ENCODE data around the gene FFAR1.

FFAR1 gene

DNA sequence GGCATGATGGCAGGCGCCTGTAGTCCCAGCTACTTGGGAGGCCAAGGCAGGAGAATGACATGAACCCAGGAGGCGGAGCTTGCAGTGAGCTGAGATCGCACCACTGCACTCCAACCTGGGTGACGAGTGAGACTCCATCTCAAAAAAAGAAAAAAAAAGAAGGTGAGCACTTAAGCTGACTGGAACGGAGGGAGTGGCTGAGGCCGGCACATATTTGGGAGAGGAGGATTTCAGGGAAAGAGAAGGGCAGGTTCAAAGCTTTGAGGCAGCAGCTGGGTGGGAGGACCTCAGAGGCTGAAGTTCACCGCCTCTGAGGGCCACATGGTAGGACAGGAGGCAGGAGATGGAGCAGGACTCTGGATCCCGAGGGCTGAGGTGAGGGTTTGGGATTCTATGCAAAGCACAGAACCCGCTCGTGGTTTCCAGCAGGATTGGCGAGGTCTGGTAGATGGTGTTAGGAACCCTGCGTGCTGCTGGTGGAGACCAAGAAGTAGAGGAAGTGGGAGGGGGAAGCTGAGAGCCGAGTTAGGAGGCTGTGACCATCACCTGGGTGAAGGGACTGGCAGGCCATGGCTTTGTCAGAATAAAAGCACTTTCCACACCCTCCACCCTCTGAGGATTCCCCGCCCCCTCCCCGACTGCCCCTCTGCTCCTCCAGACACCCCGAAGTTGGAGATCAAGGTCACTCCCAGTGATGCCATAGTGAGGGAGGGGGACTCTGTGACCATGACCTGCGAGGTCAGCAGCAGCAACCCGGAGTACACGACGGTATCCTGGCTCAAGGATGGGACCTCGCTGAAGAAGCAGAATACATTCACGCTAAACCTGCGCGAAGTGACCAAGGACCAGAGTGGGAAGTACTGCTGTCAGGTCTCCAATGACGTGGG lies 10.4 kb upstream of the FFAR1 start:
- TF ChIP-seq ZNF565 (CRISPR knock-in tag; conservative IDR thresholded peaks at IDR 0.05; ENCODE audit: low read depth), result no peak
- no peak for TF ChIP-seq ESRRG (CRISPR knock-in tag; IDR thresholded peaks at IDR 0.05)
- TF ChIP-seq GLIS3 (CRISPR knock-in tag; IDR thresholded peaks at IDR 0.05), result no peak
- TF ChIP-seq POU6F1 (CRISPR knock-in tag; IDR thresholded peaks at IDR 0.05; ENCODE audit: borderline replicate concordance, low read depth), result no peak
- no peak for TF ChIP-seq ZNF8 (CRISPR knock-in tag; IDR thresholded peaks at IDR 0.05)
- TF ChIP-seq ZFP30 (CRISPR knock-in tag; IDR thresholded peaks at IDR 0.05), result no peak
- no peak for TF ChIP-seq ZC3H10 (CRISPR knock-in tag; IDR thresholded peaks at IDR 0.05)
- TF ChIP-seq ISL1 (CRISPR knock-in tag; IDR thresholded peaks at IDR 0.05), result no peak
- ATAC-seq, result no peak

DNA sequence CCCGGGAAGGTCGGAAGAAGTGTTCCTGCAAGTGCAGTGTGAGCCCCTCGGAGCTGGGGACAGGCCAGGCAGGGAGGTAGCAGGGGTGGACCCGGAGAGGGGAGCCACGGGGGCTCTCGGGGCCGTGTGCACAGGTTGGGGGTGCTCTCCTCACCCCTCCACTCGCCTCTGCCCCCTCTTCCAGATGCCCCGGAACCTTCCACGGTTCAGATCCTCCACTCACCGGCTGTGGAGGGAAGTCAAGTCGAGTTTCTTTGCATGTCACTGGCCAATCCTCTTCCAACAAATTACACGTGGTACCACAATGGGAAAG lies 9.8 kb upstream of the FFAR1 start:
- no peak for TF ChIP-seq ZNF8 (CRISPR knock-in tag; IDR thresholded peaks at IDR 0.05)
- TF ChIP-seq POU6F1 (CRISPR knock-in tag; IDR thresholded peaks at IDR 0.05; ENCODE audit: borderline replicate concordance, low read depth), result no peak
- TF ChIP-seq TOX (CRISPR knock-in tag; IDR thresholded peaks at IDR 0.05; ENCODE audit: borderline replicate concordance), result no peak
- no peak for TF ChIP-seq CSRNP3 (CRISPR knock-in tag; IDR thresholded peaks at IDR 0.05)
- TF ChIP-seq BACH2 (CRISPR knock-in tag; IDR thresholded peaks at IDR 0.05; ENCODE audit: borderline replicate concordance), result no peak
- no peak for TF ChIP-seq ZNF70 (CRISPR knock-in tag; IDR thresholded peaks at IDR 0.05)
- TF ChIP-seq, protein P1, sequence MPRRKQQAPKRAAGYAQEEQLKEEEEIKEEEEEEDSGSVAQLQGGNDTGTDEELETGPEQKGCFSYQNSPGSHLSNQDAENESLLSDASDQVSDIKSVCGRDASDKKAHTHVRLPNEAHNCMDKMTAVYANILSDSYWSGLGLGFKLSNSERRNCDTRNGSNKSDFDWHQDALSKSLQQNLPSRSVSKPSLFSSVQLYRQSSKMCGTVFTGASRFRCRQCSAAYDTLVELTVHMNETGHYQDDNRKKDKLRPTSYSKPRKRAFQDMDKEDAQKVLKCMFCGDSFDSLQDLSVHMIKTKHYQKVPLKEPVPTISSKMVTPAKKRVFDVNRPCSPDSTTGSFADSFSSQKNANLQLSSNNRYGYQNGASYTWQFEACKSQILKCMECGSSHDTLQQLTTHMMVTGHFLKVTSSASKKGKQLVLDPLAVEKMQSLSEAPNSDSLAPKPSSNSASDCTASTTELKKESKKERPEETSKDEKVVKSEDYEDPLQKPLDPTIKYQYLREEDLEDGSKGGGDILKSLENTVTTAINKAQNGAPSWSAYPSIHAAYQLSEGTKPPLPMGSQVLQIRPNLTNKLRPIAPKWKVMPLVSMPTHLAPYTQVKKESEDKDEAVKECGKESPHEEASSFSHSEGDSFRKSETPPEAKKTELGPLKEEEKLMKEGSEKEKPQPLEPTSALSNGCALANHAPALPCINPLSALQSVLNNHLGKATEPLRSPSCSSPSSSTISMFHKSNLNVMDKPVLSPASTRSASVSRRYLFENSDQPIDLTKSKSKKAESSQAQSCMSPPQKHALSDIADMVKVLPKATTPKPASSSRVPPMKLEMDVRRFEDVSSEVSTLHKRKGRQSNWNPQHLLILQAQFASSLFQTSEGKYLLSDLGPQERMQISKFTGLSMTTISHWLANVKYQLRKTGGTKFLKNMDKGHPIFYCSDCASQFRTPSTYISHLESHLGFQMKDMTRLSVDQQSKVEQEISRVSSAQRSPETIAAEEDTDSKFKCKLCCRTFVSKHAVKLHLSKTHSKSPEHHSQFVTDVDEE (CRISPR knock-in tag; IDR thresholded peaks at IDR 0.05), result no peak
- TF ChIP-seq ISL1 (CRISPR knock-in tag; IDR thresholded peaks at IDR 0.05), result no peak
- TF ChIP-seq PPARA (CRISPR knock-in tag; IDR thresholded peaks at IDR 0.05; ENCODE audit: borderline replicate concordance), result no peak
- no peak for TF ChIP-seq CREB5 (CRISPR knock-in tag; IDR thresholded peaks at IDR 0.05; ENCODE audit: low read depth)
- no peak for TF ChIP-seq ARNTL (CRISPR knock-in tag; IDR thresholded peaks at IDR 0.05; ENCODE audit: borderline replicate concordance, low read depth)
- no peak for TF ChIP-seq ZFP3 (CRISPR knock-in tag; IDR thresholded peaks at IDR 0.05)
- no peak for TF ChIP-seq OSR1 (CRISPR knock-in tag; IDR thresholded peaks at IDR 0.05)
- TF ChIP-seq ZC3H10 (CRISPR knock-in tag; IDR thresholded peaks at IDR 0.05), result no peak
- no peak for TF ChIP-seq ZFP30 (CRISPR knock-in tag; IDR thresholded peaks at IDR 0.05)
- no peak for TF ChIP-seq SNAI2 (CRISPR knock-in tag; IDR thresholded peaks at IDR 0.05)
- no peak for TF ChIP-seq TCF4 (CRISPR knock-in tag; IDR thresholded peaks at IDR 0.05; ENCODE audit: borderline replicate concordance)
- TF ChIP-seq ESRRG (CRISPR knock-in tag; IDR thresholded peaks at IDR 0.05), result no peak
- no peak for TF ChIP-seq GLIS3 (CRISPR knock-in tag; IDR thresholded peaks at IDR 0.05)
- TF ChIP-seq CSDC2 (CRISPR knock-in tag; IDR thresholded peaks at IDR 0.05), result no peak
- ATAC-seq, result no peak; the same call in 2 of the 3 replicates

DNA sequence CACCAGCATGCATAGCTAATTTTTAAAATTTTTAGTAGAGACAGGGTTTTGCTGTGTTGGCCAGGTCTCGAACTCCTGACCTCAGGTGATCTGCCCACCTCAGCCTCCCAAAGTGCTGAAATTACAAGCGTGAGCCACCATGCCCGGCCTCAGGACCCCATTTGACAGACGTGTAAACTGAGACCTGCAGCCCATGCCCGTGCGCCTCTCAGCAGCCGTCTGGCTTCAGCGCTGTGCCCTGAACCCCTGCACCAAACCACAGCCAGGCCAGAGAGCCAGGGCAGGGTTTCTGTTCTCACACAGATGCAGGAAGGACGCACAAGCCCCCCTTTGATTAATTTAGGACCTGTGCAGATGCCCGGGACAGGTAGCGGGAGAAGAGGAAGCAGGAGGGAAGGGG lies 7.3 kb upstream of the FFAR1 start:
- ATAC-seq, result no peak
- TF ChIP-seq, protein P2, sequence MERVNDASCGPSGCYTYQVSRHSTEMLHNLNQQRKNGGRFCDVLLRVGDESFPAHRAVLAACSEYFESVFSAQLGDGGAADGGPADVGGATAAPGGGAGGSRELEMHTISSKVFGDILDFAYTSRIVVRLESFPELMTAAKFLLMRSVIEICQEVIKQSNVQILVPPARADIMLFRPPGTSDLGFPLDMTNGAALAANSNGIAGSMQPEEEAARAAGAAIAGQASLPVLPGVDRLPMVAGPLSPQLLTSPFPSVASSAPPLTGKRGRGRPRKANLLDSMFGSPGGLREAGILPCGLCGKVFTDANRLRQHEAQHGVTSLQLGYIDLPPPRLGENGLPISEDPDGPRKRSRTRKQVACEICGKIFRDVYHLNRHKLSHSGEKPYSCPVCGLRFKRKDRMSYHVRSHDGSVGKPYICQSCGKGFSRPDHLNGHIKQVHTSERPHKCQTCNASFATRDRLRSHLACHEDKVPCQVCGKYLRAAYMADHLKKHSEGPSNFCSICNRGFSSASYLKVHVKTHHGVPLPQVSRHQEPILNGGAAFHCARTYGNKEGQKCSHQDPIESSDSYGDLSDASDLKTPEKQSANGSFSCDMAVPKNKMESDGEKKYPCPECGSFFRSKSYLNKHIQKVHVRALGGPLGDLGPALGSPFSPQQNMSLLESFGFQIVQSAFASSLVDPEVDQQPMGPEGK (CRISPR knock-in tag; IDR thresholded peaks at IDR 0.05; ENCODE audit: borderline replicate concordance), result no peak
- TF ChIP-seq ARNTL (CRISPR knock-in tag; IDR thresholded peaks at IDR 0.05; ENCODE audit: borderline replicate concordance, low read depth), result no peak
- TF ChIP-seq OSR1 (CRISPR knock-in tag; IDR thresholded peaks at IDR 0.05), result no peak
- TF ChIP-seq ESRRG (CRISPR knock-in tag; IDR thresholded peaks at IDR 0.05), result no peak
- no peak for TF ChIP-seq TCF4 (CRISPR knock-in tag; IDR thresholded peaks at IDR 0.05; ENCODE audit: borderline replicate concordance)
- no peak for TF ChIP-seq ZNF8 (CRISPR knock-in tag; IDR thresholded peaks at IDR 0.05)
- no peak for TF ChIP-seq ZC3H10 (CRISPR knock-in tag; IDR thresholded peaks at IDR 0.05)
- no peak for TF ChIP-seq SNAI2 (CRISPR knock-in tag; IDR thresholded peaks at IDR 0.05)
- TF ChIP-seq PPARA (CRISPR knock-in tag; IDR thresholded peaks at IDR 0.05; ENCODE audit: borderline replicate concordance), result no peak
- no peak for TF ChIP-seq BACH2 (CRISPR knock-in tag; IDR thresholded peaks at IDR 0.05; ENCODE audit: borderline replicate concordance)
- TF ChIP-seq CSRNP3 (CRISPR knock-in tag; IDR thresholded peaks at IDR 0.05), result no peak
- TF ChIP-seq CSDC2 (CRISPR knock-in tag; IDR thresholded peaks at IDR 0.05), result no peak

Measured in SK-N-SH treated with all-trans-retinoic acid at 6 μM for 48 hours (cell line).